ENCODE results near the gene ZNF609.

DNA sequence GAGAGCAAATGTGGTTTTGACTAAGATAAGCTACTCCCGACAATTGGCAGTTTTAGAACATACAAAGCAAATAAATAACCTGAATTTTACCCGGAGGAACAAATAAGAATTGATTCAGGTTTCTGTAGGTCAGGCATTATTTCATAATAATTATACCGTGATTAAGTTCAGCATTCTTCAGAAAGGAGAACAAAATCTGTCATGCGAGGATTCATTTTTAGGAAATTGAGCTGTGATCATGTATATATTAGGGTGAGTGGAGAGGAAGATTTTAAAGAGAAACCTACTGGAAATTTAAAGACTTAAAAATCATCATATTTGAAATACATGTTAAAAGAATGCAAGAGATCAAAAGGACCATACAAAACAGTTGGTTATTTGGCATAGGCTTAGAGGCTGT lies 20.5 kb downstream of the ZNF609 start:
- no peak for TF ChIP-seq ISL1 (CRISPR knock-in tag; IDR thresholded peaks at IDR 0.05)
- no peak for TF ChIP-seq ZFP3 (CRISPR knock-in tag; IDR thresholded peaks at IDR 0.05)
- TF ChIP-seq OSR1 (CRISPR knock-in tag; IDR thresholded peaks at IDR 0.05) = no peak
- no peak for TF ChIP-seq TCF4 (CRISPR knock-in tag; IDR thresholded peaks at IDR 0.05; ENCODE audit: borderline replicate concordance)
- TF ChIP-seq, protein P1, sequence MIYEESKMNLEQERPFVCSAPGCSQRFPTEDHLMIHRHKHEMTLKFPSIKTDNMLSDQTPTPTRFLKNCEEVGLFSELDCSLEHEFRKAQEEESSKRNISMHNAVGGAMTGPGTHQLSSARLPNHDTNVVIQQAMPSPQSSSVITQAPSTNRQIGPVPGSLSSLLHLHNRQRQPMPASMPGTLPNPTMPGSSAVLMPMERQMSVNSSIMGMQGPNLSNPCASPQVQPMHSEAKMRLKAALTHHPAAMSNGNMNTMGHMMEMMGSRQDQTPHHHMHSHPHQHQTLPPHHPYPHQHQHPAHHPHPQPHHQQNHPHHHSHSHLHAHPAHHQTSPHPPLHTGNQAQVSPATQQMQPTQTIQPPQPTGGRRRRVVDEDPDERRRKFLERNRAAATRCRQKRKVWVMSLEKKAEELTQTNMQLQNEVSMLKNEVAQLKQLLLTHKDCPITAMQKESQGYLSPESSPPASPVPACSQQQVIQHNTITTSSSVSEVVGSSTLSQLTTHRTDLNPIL (CRISPR knock-in tag; IDR thresholded peaks at IDR 0.05; ENCODE audit: low read depth) = no peak
- TF ChIP-seq, protein P2, sequence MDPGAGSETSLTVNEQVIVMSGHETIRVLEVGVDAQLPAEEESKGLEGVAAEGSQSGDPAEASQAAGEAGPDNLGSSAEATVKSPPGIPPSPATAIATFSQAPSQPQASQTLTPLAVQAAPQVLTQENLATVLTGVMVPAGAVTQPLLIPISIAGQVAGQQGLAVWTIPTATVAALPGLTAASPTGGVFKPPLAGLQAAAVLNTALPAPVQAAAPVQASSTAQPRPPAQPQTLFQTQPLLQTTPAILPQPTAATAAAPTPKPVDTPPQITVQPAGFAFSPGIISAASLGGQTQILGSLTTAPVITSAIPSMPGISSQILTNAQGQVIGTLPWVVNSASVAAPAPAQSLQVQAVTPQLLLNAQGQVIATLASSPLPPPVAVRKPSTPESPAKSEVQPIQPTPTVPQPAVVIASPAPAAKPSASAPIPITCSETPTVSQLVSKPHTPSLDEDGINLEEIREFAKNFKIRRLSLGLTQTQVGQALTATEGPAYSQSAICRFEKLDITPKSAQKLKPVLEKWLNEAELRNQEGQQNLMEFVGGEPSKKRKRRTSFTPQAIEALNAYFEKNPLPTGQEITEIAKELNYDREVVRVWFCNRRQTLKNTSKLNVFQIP (CRISPR knock-in tag; IDR thresholded peaks at IDR 0.05; ENCODE audit: borderline replicate concordance, low read depth) = no peak
- no peak for TF ChIP-seq RARB (CRISPR knock-in tag; IDR thresholded peaks at IDR 0.05)
- TF ChIP-seq, protein P3, sequence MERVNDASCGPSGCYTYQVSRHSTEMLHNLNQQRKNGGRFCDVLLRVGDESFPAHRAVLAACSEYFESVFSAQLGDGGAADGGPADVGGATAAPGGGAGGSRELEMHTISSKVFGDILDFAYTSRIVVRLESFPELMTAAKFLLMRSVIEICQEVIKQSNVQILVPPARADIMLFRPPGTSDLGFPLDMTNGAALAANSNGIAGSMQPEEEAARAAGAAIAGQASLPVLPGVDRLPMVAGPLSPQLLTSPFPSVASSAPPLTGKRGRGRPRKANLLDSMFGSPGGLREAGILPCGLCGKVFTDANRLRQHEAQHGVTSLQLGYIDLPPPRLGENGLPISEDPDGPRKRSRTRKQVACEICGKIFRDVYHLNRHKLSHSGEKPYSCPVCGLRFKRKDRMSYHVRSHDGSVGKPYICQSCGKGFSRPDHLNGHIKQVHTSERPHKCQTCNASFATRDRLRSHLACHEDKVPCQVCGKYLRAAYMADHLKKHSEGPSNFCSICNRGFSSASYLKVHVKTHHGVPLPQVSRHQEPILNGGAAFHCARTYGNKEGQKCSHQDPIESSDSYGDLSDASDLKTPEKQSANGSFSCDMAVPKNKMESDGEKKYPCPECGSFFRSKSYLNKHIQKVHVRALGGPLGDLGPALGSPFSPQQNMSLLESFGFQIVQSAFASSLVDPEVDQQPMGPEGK (CRISPR knock-in tag; IDR thresholded peaks at IDR 0.05; ENCODE audit: borderline replicate concordance) = no peak
- TF ChIP-seq ZFP30 (CRISPR knock-in tag; IDR thresholded peaks at IDR 0.05) = no peak
- TF ChIP-seq ESRRG (CRISPR knock-in tag; IDR thresholded peaks at IDR 0.05) = no peak
- no peak for TF ChIP-seq ZC3H10 (CRISPR knock-in tag; IDR thresholded peaks at IDR 0.05)
- TF ChIP-seq, protein P4, sequence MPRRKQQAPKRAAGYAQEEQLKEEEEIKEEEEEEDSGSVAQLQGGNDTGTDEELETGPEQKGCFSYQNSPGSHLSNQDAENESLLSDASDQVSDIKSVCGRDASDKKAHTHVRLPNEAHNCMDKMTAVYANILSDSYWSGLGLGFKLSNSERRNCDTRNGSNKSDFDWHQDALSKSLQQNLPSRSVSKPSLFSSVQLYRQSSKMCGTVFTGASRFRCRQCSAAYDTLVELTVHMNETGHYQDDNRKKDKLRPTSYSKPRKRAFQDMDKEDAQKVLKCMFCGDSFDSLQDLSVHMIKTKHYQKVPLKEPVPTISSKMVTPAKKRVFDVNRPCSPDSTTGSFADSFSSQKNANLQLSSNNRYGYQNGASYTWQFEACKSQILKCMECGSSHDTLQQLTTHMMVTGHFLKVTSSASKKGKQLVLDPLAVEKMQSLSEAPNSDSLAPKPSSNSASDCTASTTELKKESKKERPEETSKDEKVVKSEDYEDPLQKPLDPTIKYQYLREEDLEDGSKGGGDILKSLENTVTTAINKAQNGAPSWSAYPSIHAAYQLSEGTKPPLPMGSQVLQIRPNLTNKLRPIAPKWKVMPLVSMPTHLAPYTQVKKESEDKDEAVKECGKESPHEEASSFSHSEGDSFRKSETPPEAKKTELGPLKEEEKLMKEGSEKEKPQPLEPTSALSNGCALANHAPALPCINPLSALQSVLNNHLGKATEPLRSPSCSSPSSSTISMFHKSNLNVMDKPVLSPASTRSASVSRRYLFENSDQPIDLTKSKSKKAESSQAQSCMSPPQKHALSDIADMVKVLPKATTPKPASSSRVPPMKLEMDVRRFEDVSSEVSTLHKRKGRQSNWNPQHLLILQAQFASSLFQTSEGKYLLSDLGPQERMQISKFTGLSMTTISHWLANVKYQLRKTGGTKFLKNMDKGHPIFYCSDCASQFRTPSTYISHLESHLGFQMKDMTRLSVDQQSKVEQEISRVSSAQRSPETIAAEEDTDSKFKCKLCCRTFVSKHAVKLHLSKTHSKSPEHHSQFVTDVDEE (CRISPR knock-in tag; IDR thresholded peaks at IDR 0.05) = no peak
- TF ChIP-seq ARNTL (CRISPR knock-in tag; IDR thresholded peaks at IDR 0.05; ENCODE audit: borderline replicate concordance, low read depth) = no peak

All from SK-N-SH treated with all-trans-retinoic acid at 6 μM for 48 hours (cell line).